K562 (cell line): ENCODE measurements around the gene ANO2. TPM values are rescaled to one million over a fixed set of nuclear protein-coding genes. Genes with fewer than 3 reads are reported as not detected.

ENCODE experiments used
- ATAC-seq: fragments of 200-7000 bp; cut with Tn5 transposase; 3 replicates; pipeline ENCODE4 v1.9.1; 2020; ENCODE audit warnings: moderate library complexity
- BruUV-seq: library from RNA; stranded (reverse); fragments of 400-500 nt; replicated peaks from 2 replicates; lab custom pipeline; 2021; lab: Mats Ljungman, UMichigan
- CTCF ChIA-PET: fragments of 300-600 bp; formaldehyde crosslinking; extraction: SDS; loops from one replicate; lab custom pipeline; 2021; ENCODE audit warnings: low intra/inter-chr PET ratio; lab: Yijun Ruan, JAX
- POLR2A ChIA-PET: fragments of 300-600, 350-650 bp; sonication (Branson Sonifier 250); formaldehyde crosslinking; extraction: SDS; loops from one replicate; lab custom pipeline; 2021; ENCODE audit warnings: antibody characterized with exemption, inconsistent platforms; lab: Yijun Ruan, JAX
- DNase-seq, 4 experiments: peaks; one replicate each; pipeline versions ENCODE4 v3.0.0 to v3.0.0-alpha.2; 2011 to 2018; ENCODE audit warnings: low spot score in 3 of 4, mixed read lengths in 3 of 4; ENCODE audit errors: extremely low read depth in 1 of 4
- FAIRE-seq: peaks from 2 replicates; lab custom pipeline; 2011; peaks lifted over from hg19 to GRCh38; lab: Jason Lieb, UNC
- H2AFZ ChIP-seq: 2 replicates; pipeline ENCODE4 v1.6.0; 2011; ENCODE audit warnings: low read depth, low read length, control low read depth, inconsistent platforms
- H3K27ac ChIP-seq: fragments of 200-600 bp; 3 replicates; pipeline ENCODE4 v1.8.0; 2011; ENCODE audit warnings: low read depth, mild to moderate bottlenecking, control low read depth, inconsistent platforms, low read length, moderate library complexity, mixed read lengths; ENCODE audit errors: extremely low read depth
- H3K27me3 ChIP-seq, 2 experiments: fragments of 300-600 bp in 1 of 2; 2 replicates in 1 of 2; 3 replicates in 1 of 2; pipeline versions ENCODE4 v1.6.0 to v1.8.0; 2011; ENCODE audit warnings: inconsistent platforms in 2 of 2, low read length in 2 of 2, mild to moderate bottlenecking in 1 of 2, mixed read lengths in 1 of 2, moderate library complexity in 1 of 2; ENCODE audit not compliant: control insufficient read depth in 2 of 2, insufficient read depth in 2 of 2
- H3K36me3 ChIP-seq: fragments of 300-600 bp; 3 replicates; pipeline ENCODE4 v1.8.0; 2011; ENCODE audit warnings: mild to moderate bottlenecking, low read length, inconsistent platforms; ENCODE audit not compliant: control insufficient read depth, insufficient read depth
- H3K4me1 ChIP-seq, 2 experiments: fragments of 200-600 bp in 1 of 2; replicated peaks in 1 of 2; 2 replicates in 1 of 2; 3 replicates in 1 of 2; pipeline versions ENCODE4 v1.5.1 to v1.8.0; 2011; ENCODE audit warnings: inconsistent platforms in 2 of 2, low read length in 2 of 2, mild to moderate bottlenecking in 1 of 2, mixed read lengths in 1 of 2, moderate library complexity in 1 of 2; ENCODE audit not compliant: control insufficient read depth in 2 of 2, insufficient read depth in 2 of 2
- H3K4me2 ChIP-seq: 2 replicates; pipeline ENCODE4 v1.6.1; 2011; ENCODE audit warnings: low read length, control low read depth, inconsistent platforms, mixed read lengths; ENCODE audit not compliant: insufficient read depth
- H3K4me3 ChIP-seq: fragments of 200-600 bp; sonication (generic), shearing (Covaris generic); 2 replicates; pipeline ENCODE4 v1.5.1; 2016; ENCODE audit warnings: control low read depth, inconsistent platforms
- H3K79me2 ChIP-seq: fragments of 200-600 bp; 3 replicates; pipeline ENCODE4 v1.8.0; 2011; ENCODE audit warnings: low read length, inconsistent platforms; ENCODE audit not compliant: control insufficient read depth, insufficient read depth
- H3K9ac ChIP-seq, 2 experiments: 2 replicates each; pipeline versions ENCODE4 v1.6.0 to v1.6.1; 2011; ENCODE audit warnings: low read depth in 2 of 2, low read length in 2 of 2, control low read depth in 1 of 2, inconsistent platforms in 1 of 2, mild to moderate bottlenecking in 1 of 2, mixed read lengths in 1 of 2; ENCODE audit not compliant: insufficient read depth in 1 of 2
- H3K9me1 ChIP-seq: one replicate; pipeline ENCODE4 v1.6.0; 2011; ENCODE audit warnings: inconsistent platforms, mild to moderate bottlenecking, low read length, moderate library complexity; ENCODE audit not compliant: control insufficient read depth, insufficient read depth
- H3K9me3 ChIP-seq: replicated peaks from 2 replicates; pipeline ENCODE4 v1.5.1; 2011; ENCODE audit warnings: low read depth, low read length, inconsistent platforms; ENCODE audit not compliant: control insufficient read depth, insufficient read depth
- H4K20me1 ChIP-seq: replicated peaks from 2 replicates; pipeline ENCODE4 v1.6.1; 2011; ENCODE audit warnings: low read length, inconsistent platforms, mixed read lengths; ENCODE audit not compliant: control insufficient read depth, insufficient read depth
- DACH1 ChIP-seq: fragments of 450-650 bp; IDR thresholded peaks from 2 replicates; pipeline ENCODE4 v1.6.1; 2018; ENCODE audit not compliant: partially characterized antibody
- HNRNPH1 ChIP-seq: fragments of 200-400 bp; formaldehyde crosslinking; optimal IDR thresholded peaks from 2 replicates; pipeline ENCODE3; 2017; ENCODE audit warnings: low read depth, mild to moderate bottlenecking, low read length, moderate library complexity
- NFYB ChIP-seq: IDR thresholded peaks from 2 replicates; pipeline ENCODE4 v1.6.1; 2011; ENCODE audit warnings: mild to moderate bottlenecking, moderate library complexity; ENCODE audit not compliant: insufficient read length; ENCODE audit errors: extremely low read depth
- NR1H2 ChIP-seq: sonication (generic); formaldehyde crosslinking; IDR thresholded peaks from 2 replicates; pipeline ENCODE4 v1.4.0; 2020; ENCODE audit warnings: mild to moderate bottlenecking, missing genetic modification reagents
- ZBTB40 ChIP-seq, 2 experiments: fragments of 450-650 bp in 1 of 2; sonication (generic) in 1 of 2; formaldehyde crosslinking in 1 of 2; IDR thresholded peaks; 2 replicates each; pipeline versions ENCODE4 v1.7.1 to v1.9.0; 2016 to 2022; ENCODE audit warnings: inconsistent platforms in 1 of 2, mild to moderate bottlenecking in 1 of 2, missing genetic modification reagents in 1 of 2
- ZNF174 ChIP-seq: fragments of 250-450 bp; sonication (Bioruptor Pico); IDR thresholded peaks from 2 replicates; pipeline ENCODE4 v1.4.0; 2020; ENCODE audit warnings: mild to moderate bottlenecking
- ZNF644 ChIP-seq: fragments of 200-800 bp; sonication (Bioruptor generic); IDR thresholded peaks from 2 replicates; pipeline ENCODE4 v1.6.1; 2016; ENCODE audit warnings: low read depth, missing genetic modification characterization, missing compliant biosample characterization
- WGBS: fragments of 100-300 bp; shearing (Covaris generic); methylation state at CpG from one replicate; pipeline ENCODE4 v1.1.6; 2016; ENCODE audit warnings: low coverage, mixed read lengths; ENCODE audit not compliant: insufficient coverage; ENCODE audit errors: missing lambda C conversion rate; 5-methylcytosine and 5-hydroxymethylcytosine counted together
- in situ Hi-C: fragments of 300-500 bp; cut with MboI; formaldehyde crosslinking; loops from 4 replicates; pipeline ENCODE4 v1.15.0; 2018; ENCODE audit warnings: inconsistent platforms, mixed read lengths
- intact Hi-C: fragments of 100-400 bp; cut with micrococcal nuclease; formaldehyde crosslinking; loops from 2 replicates; pipeline ENCODE4 v1.14.2; 2022
- polyA plus RNA-seq, 8 experiments: library from polyadenylated mRNA; depleted of rRNA in 4 of 8; stranded (reverse) in 5 of 8; unstranded in 3 of 8; fragments of >200 nt; fragmentation: Nextera tagmentation in 2 of 8; fragmentation: Illumina TruSeq in 1 of 8; extraction: Ambion mirVana in 2 of 8; extraction: Trizol in 1 of 8; gene quantifications; 2 replicates each; pipeline versions ENCODE4 v1.2.1 to v1.2.3, GENCODE V29; 2011 to 2014; ENCODE audit warnings: inconsistent platforms in 1 of 8, missing spikeins in 1 of 8
- total RNA-seq, 7 experiments: library from RNA; depleted of rRNA in 6 of 7; stranded (reverse); fragments of >200 nt in 6 of 7; fragmentation: Illumina TruSeq in 2 of 7; extraction: Trizol in 2 of 7; gene quantifications; 2 replicates each; pipeline versions ENCODE4 v1.2.1 to v1.2.3, GENCODE V29; 2011 to 2021; ENCODE audit warnings: low replicate concordance in 1 of 7

The ANO2 gene
- total and polyA plus RNA-seq, 9 of the 15 experiments (the other 6 are each of a cell fraction or from before 2014, with no cell fraction given): 0.64 TPM; not detected in 8

GRCh38 chr12:5682581-5682980 lies 262.5 kb downstream of the ANO2 start:
- Histone ChIP-seq H3K27me3 (no peaks in the 10 kb centered on the region; a peak in 1 of 5 replicates), H3K4me1 (no peaks in the 10 kb centered on the region), H3K27ac (no peak overlapping the region), H3K4me2 (no peak overlapping the region), H3K9me1 (no peaks in the 10 kb centered on the region), H2AFZ (no peak overlapping the region), H4K20me1 (no peaks in the 10 kb centered on the region; the same call in 1 of the 2 replicates)
- no TSS peak for BruUV-seq
- ATAC-seq (no peak), FAIRE-seq (no peak), DNase-seq (no peak)
- CTCF ChIA-PET: no interaction called here
- in situ Hi-C loops: no loop called here
- intact Hi-C loops: no loop called here
- TF ChIP-seq NR1H2 (CRISPR knock-in tag): no peak
- TF ChIP-seq, all 486 proteins: peak for 0
- POLR2A ChIA-PET: no interaction called here
- no peak overlapping the region for H3K4me3 ChIP-seq
- H3K36me3 ChIP-seq: no peaks in the 10 kb centered on the region
- WGBS: 0% methylated on average over 3 of the region's 3 CpGs
- no peaks in the 10 kb centered on the region for H3K79me2 ChIP-seq
- H3K9ac ChIP-seq: no peak overlapping the region
- no peaks in the 10 kb centered on the region for H3K9me3 ChIP-seq

GRCh38 chr12:5678176-5678575 lies 266.9 kb downstream of the ANO2 start:
- FAIRE-seq (no peak), DNase-seq (no peak), ATAC-seq (no peak)
- in situ Hi-C loops (no loop called here), intact Hi-C loops (no loop called here)
- Histone ChIP-seq H3K27me3 (no peaks in the 10 kb centered on the region; a peak in 1 of 5 replicates), H3K4me2 (no peak overlapping the region), H3K9me3 (no peaks in the 10 kb centered on the region), H4K20me1 (no peaks in the 10 kb centered on the region), H3K36me3 (no peaks in the 10 kb centered on the region), H2AFZ (no peak overlapping the region), H3K4me3 (no peak overlapping the region), H3K79me2 (no peaks in the 10 kb centered on the region), H3K9me1 (no peaks in the 10 kb centered on the region), H3K4me1 (no peaks in the 10 kb centered on the region), H3K9ac (no peak overlapping the region), H3K27ac (no peak overlapping the region)
- CTCF ChIA-PET: no interaction called here
- 2% methylated on average over 5 of the region's 5 CpGs for WGBS
- POLR2A ChIA-PET: interaction anchor here (0.7 kb wide), 1 partner anchor 83 kb away, joined by 3 read pairs; no protein-coding TSS in a partner anchor
- BruUV-seq: no TSS peak
- TF ChIP-seq ZNF644: no peak
- TF ChIP-seq ZNF174: no peak
- TF ChIP-seq NFYB: no peak
- TF ChIP-seq ZBTB40 (IDR thresholded peaks at IDR 0.05): no peak
- TF ChIP-seq ZBTB40 (CRISPR knock-in tag; IDR thresholded peaks at IDR 0.05): no peak
- TF ChIP-seq DACH1: no peak
- no peak for TF ChIP-seq HNRNPH1
